SK-N-SH treated with all-trans-retinoic acid at 6 μM for 48 hours (cell line): ENCODE data around the gene SHISA8.
A peak's percentile ranks its signal among the peaks of the same experiment; 100 is the strongest.

Experiments
- ATAC-seq: fragments of 200-7000 bp; cut with Tn5 transposase; 3 replicates; pipeline ENCODE4 v1.9.1; 2020; ENCODE audit warnings: mild to moderate bottlenecking, moderate library complexity
- BACH2 ChIP-seq: fragments of 250-450 bp; sonication (Bioruptor Pico); IDR thresholded peaks from 2 replicates; pipeline ENCODE4 v1.9.0; 2021; ENCODE audit warnings: mild to moderate bottlenecking, borderline replicate concordance
- CSDC2 ChIP-seq: fragments of 250-450 bp; sonication (Bioruptor Pico); IDR thresholded peaks from 2 replicates; pipeline ENCODE4 v1.5.0; 2020; ENCODE audit warnings: mild to moderate bottlenecking, moderate library complexity
- ESRRG ChIP-seq: fragments of 250-450 bp; sonication (Bioruptor Pico); IDR thresholded peaks from 2 replicates; pipeline ENCODE4 v1.6.1; 2021; ENCODE audit warnings: mild to moderate bottlenecking
- GLIS3 ChIP-seq: fragments of 250-450 bp; sonication (Bioruptor Pico); IDR thresholded peaks from 2 replicates; pipeline ENCODE4 v1.5.0; 2020; ENCODE audit warnings: mild to moderate bottlenecking, moderate library complexity
- ISL1 ChIP-seq: fragments of 250-450 bp; sonication (Bioruptor Pico); IDR thresholded peaks from 2 replicates; pipeline ENCODE4 v2.1.2; 2022; ENCODE audit warnings: mild to moderate bottlenecking, moderate library complexity
- OSR1 ChIP-seq: fragments of 250-450 bp; sonication (Bioruptor Pico); IDR thresholded peaks from 2 replicates; pipeline ENCODE4 v1.8.0; 2022; ENCODE audit warnings: moderate library complexity, mild to moderate bottlenecking, inconsistent platforms
- PPARA ChIP-seq: fragments of 250-450 bp; sonication (Bioruptor Pico); IDR thresholded peaks from 2 replicates; pipeline ENCODE4 v1.5.0; 2020; ENCODE audit warnings: mild to moderate bottlenecking, borderline replicate concordance
- SNAI2 ChIP-seq: fragments of 250-450 bp; sonication (Bioruptor Pico); IDR thresholded peaks from 2 replicates; pipeline ENCODE4 v1.5.0; 2020; ENCODE audit warnings: mild to moderate bottlenecking, moderate library complexity
- TCF4 ChIP-seq: fragments of 250-450 bp; sonication (Bioruptor Pico); IDR thresholded peaks from 2 replicates; pipeline ENCODE4 v1.8.0; 2021; ENCODE audit warnings: mild to moderate bottlenecking, moderate library complexity, borderline replicate concordance
- ZC3H10 ChIP-seq: fragments of 250-450 bp; sonication (Bioruptor Pico); IDR thresholded peaks from 2 replicates; pipeline ENCODE4 v1.5.1; 2021; ENCODE audit warnings: mild to moderate bottlenecking, moderate library complexity
- ZFP3 ChIP-seq: fragments of 250-450 bp; sonication (Bioruptor Pico); IDR thresholded peaks from 2 replicates; pipeline ENCODE4 v1.5.0; 2020; ENCODE audit warnings: mild to moderate bottlenecking, moderate library complexity
- ZFP30 ChIP-seq: fragments of 450-650 bp; formaldehyde crosslinking; IDR thresholded peaks from 2 replicates; pipeline ENCODE4 v1.5.0; 2022; ENCODE audit warnings: mild to moderate bottlenecking, moderate library complexity
- ZNF565 ChIP-seq: fragments of 450-650 bp; formaldehyde crosslinking; conservative IDR thresholded peaks from 2 replicates; pipeline ENCODE4 v1.5.0; 2020; ENCODE audit warnings: low read depth, mild to moderate bottlenecking, moderate library complexity
- ZNF8 ChIP-seq: fragments of 450-650 bp; formaldehyde crosslinking; IDR thresholded peaks from 2 replicates; pipeline ENCODE4 v1.5.0; 2020; ENCODE audit warnings: mild to moderate bottlenecking, moderate library complexity
- TF ChIP-seq, protein P1 (sequence below): fragments of 250-450 bp; sonication (Bioruptor Pico); IDR thresholded peaks from 2 replicates; pipeline ENCODE4 v1.5.0; 2020; ENCODE audit warnings: mild to moderate bottlenecking, moderate library complexity
- TF ChIP-seq, protein P2 (sequence below): fragments of 250-450 bp; sonication (Bioruptor Pico); IDR thresholded peaks from 2 replicates; pipeline ENCODE4 v1.5.1; 2021; ENCODE audit warnings: mild to moderate bottlenecking, moderate library complexity
- TF ChIP-seq, protein P3 (sequence below): fragments of 250-450 bp; sonication (Bioruptor Pico); IDR thresholded peaks from 2 replicates; pipeline ENCODE4 v1.8.0; 2021; ENCODE audit warnings: low read depth, mild to moderate bottlenecking, moderate library complexity, borderline replicate concordance
- TF ChIP-seq, protein P4 (sequence below): fragments of 250-450 bp; sonication (Bioruptor Pico); IDR thresholded peaks from 2 replicates; pipeline ENCODE4 v1.8.0; 2020; ENCODE audit warnings: mild to moderate bottlenecking, moderate library complexity, borderline replicate concordance

SHISA8 gene

DNA sequence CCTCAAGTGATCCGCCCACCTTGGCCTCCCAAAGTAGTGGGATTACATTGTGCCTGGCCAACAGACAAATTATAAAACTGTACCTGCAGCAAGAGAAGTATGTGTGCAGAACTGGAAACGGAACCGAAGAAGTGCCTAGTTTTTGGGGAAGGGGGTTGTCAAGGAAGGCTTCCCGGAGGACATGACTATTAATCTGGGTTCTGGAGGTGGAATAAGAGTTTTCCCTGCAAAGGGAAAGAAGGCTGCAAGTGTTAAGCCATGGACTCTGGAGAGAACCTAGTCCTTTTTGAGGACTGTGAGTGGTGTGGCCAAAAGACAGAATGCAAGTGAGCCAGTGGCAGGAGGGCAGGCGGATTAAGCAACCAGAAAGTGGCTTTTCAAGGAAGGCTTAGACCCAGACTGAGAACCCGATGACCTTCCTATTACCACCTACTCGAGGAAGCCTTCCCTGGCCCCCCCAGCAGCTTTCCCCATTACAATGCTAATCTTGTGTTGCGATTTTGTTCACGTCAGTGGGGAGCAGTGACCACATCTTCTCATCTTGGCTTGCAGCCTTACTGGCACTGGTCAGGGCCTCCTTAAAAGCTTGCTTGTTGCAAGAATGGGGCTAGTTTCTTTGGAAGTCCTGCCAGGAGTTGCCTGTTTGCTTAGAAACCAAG is 48.7 kb upstream of the SHISA8 start:
- no peak for ATAC-seq
- peak; percentile 72; the same call in 1 of the 2 replicates for TF ChIP-seq ZFP3
- TF ChIP-seq GLIS3: no peak
- TF ChIP-seq, all 23 proteins: peak for 1

DNA sequence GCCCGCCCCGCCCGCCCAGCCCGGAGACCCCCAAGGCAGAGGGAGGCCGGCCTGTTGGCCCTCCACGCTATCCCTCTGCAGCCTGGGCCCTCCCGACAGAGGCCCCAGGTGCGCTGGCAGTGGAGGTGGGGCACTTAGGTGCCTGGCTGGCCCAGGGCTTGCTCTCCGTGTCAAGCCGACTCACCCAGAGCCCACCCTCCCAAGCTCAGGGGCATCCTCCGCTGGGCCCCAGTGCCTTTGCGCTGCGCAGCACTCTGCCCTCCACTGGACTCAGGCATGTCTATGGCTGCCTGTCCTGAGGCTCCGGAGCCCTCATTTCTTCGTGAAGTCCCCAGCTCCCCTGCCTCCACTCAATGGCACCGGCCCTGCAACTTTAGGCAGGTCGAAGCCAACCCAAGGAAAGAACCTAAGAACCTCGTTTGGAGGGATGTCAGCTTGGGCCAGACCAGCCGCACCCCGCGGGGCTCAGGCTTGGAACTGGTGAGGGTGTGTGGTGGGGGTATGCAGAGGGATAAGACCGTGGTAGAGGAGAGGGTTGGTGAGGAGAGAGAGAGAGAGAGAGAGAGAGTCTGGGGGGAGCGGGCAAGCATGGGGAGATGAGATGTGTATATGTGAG is 43.2 kb upstream of the SHISA8 start:
- no peak for ATAC-seq
- no peak for TF ChIP-seq ZNF565 (CRISPR knock-in tag)
- TF ChIP-seq, protein P1, sequence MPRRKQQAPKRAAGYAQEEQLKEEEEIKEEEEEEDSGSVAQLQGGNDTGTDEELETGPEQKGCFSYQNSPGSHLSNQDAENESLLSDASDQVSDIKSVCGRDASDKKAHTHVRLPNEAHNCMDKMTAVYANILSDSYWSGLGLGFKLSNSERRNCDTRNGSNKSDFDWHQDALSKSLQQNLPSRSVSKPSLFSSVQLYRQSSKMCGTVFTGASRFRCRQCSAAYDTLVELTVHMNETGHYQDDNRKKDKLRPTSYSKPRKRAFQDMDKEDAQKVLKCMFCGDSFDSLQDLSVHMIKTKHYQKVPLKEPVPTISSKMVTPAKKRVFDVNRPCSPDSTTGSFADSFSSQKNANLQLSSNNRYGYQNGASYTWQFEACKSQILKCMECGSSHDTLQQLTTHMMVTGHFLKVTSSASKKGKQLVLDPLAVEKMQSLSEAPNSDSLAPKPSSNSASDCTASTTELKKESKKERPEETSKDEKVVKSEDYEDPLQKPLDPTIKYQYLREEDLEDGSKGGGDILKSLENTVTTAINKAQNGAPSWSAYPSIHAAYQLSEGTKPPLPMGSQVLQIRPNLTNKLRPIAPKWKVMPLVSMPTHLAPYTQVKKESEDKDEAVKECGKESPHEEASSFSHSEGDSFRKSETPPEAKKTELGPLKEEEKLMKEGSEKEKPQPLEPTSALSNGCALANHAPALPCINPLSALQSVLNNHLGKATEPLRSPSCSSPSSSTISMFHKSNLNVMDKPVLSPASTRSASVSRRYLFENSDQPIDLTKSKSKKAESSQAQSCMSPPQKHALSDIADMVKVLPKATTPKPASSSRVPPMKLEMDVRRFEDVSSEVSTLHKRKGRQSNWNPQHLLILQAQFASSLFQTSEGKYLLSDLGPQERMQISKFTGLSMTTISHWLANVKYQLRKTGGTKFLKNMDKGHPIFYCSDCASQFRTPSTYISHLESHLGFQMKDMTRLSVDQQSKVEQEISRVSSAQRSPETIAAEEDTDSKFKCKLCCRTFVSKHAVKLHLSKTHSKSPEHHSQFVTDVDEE (CRISPR knock-in tag): no peak
- no peak for TF ChIP-seq CSDC2 (CRISPR knock-in tag)
- no peak for TF ChIP-seq GLIS3
- TF ChIP-seq PPARA (CRISPR knock-in tag): no peak
- TF ChIP-seq, protein P2, sequence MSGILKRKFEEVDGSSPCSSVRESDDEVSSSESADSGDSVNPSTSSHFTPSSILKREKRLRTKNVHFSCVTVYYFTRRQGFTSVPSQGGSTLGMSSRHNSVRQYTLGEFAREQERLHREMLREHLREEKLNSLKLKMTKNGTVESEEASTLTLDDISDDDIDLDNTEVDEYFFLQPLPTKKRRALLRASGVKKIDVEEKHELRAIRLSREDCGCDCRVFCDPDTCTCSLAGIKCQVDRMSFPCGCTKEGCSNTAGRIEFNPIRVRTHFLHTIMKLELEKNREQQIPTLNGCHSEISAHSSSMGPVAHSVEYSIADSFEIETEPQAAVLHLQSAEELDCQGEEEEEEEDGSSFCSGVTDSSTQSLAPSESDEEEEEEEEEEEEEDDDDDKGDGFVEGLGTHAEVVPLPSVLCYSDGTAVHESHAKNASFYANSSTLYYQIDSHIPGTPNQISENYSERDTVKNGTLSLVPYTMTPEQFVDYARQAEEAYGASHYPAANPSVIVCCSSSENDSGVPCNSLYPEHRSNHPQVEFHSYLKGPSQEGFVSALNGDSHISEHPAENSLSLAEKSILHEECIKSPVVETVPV (CRISPR knock-in tag): no peak

DNA sequence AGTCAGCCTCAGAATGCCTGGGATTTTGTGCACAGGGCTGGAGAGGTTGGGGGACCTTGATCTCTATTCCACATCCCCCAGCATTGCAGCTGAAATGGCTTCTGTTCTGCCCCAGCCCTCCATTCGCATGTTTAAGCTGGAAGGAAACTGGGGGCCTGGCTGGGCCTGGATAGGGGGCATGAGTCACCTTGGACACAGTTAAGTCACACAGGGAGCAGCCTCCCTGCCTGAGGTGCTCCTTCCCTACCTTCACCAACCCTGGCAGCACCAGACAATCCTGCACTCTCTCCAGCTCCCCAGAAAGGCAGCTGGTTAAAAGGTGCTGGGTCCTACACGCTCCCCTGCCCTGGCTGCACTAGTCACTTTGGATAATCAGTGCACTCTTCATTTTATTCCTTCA is 37.8 kb upstream of the SHISA8 start:
- no peak for TF ChIP-seq ISL1
- TF ChIP-seq OSR1: no peak
- TF ChIP-seq, protein P3, sequence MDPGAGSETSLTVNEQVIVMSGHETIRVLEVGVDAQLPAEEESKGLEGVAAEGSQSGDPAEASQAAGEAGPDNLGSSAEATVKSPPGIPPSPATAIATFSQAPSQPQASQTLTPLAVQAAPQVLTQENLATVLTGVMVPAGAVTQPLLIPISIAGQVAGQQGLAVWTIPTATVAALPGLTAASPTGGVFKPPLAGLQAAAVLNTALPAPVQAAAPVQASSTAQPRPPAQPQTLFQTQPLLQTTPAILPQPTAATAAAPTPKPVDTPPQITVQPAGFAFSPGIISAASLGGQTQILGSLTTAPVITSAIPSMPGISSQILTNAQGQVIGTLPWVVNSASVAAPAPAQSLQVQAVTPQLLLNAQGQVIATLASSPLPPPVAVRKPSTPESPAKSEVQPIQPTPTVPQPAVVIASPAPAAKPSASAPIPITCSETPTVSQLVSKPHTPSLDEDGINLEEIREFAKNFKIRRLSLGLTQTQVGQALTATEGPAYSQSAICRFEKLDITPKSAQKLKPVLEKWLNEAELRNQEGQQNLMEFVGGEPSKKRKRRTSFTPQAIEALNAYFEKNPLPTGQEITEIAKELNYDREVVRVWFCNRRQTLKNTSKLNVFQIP: no peak
- TF ChIP-seq, protein P4, sequence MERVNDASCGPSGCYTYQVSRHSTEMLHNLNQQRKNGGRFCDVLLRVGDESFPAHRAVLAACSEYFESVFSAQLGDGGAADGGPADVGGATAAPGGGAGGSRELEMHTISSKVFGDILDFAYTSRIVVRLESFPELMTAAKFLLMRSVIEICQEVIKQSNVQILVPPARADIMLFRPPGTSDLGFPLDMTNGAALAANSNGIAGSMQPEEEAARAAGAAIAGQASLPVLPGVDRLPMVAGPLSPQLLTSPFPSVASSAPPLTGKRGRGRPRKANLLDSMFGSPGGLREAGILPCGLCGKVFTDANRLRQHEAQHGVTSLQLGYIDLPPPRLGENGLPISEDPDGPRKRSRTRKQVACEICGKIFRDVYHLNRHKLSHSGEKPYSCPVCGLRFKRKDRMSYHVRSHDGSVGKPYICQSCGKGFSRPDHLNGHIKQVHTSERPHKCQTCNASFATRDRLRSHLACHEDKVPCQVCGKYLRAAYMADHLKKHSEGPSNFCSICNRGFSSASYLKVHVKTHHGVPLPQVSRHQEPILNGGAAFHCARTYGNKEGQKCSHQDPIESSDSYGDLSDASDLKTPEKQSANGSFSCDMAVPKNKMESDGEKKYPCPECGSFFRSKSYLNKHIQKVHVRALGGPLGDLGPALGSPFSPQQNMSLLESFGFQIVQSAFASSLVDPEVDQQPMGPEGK (CRISPR knock-in tag): no peak
- no peak for TF ChIP-seq PPARA (CRISPR knock-in tag)
- TF ChIP-seq ZC3H10 (CRISPR knock-in tag): no peak
- no peak for TF ChIP-seq CSDC2 (CRISPR knock-in tag)
- TF ChIP-seq GLIS3: no peak
- TF ChIP-seq TCF4 (CRISPR knock-in tag): no peak
- TF ChIP-seq ZNF565 (CRISPR knock-in tag): no peak
- TF ChIP-seq, protein P2 (CRISPR knock-in tag): no peak
- TF ChIP-seq ESRRG (CRISPR knock-in tag): no peak
- no peak for TF ChIP-seq BACH2 (CRISPR knock-in tag)
- no peak for TF ChIP-seq ZNF8 (CRISPR knock-in tag)
- ATAC-seq: no peak

DNA sequence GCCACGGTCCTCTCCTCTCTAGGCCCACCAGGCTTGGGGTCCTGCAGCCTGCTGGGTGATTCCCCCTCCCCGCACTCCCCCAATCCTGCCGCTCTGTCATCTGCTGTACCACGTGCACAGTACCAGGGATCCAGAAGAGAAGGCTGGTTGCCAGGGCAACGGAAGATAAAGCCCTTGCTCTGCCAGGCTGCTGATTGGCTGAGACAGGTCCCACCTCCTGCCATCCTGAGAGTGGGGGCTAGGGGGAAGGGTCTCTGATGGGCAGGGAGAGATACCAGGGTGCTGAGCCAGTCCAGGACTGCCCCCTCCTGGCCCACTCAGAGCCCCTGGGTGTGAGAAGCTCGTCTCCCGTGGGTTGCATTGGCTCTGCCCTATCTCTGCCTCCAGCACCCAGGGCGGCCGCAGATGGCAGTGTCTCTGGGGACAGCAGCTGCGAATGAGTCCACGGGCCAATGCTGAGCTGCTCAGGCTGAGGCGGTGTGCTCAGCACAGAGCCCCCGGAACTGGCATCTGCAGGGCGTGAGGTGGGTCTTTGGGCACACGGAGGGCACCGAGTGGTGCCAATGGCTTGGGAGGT is 37.1 kb upstream of the SHISA8 start, which contains the start of gene SMIM45:
SMIM45 (plus strand) TSS at position 253 of the 577 bp plus-strand sequence.
- peak; percentile 40; the same call in 1 of the 3 replicates for ATAC-seq
- TF ChIP-seq, protein P2 (CRISPR knock-in tag): no peak
- TF ChIP-seq BACH2 (CRISPR knock-in tag) (no peak), ZNF565 (CRISPR knock-in tag) (no peak), CSDC2 (CRISPR knock-in tag) (no peak), ESRRG (CRISPR knock-in tag) (no peak), GLIS3 (no peak), ZNF8 (CRISPR knock-in tag) (no peak), SNAI2 (CRISPR knock-in tag) (no peak), ZC3H10 (CRISPR knock-in tag) (no peak), PPARA (CRISPR knock-in tag) (no peak), ZFP30 (CRISPR knock-in tag) (no peak)
